Transverse colon (tissue), 4 donors: ENCODE results near the gene MAN1C1. TPM values are rescaled to one million over a fixed set of nuclear protein-coding genes. Genes with fewer than 3 reads are reported as not detected.

ENCODE experiments used
- DNase-seq: peaks from one replicate; pipeline ENCODE4 v3.0.0-alpha.2; 2019
- H3K27ac ChIP-seq, 4 donors: fragments of 200-600 bp; sonication (generic); 2 replicates each; pipeline ENCODE4 v1.5.1; 2016 to 2018; ENCODE audit warnings: inconsistent platforms in 4 of 4
- H3K27me3 ChIP-seq: fragments of 200-600 bp; sonication (generic); 2 replicates; pipeline ENCODE4 v1.5.1; 2017; ENCODE audit warnings: inconsistent platforms
- H3K36me3 ChIP-seq, 4 donors: fragments of 200-600 bp; sonication (generic); 2 replicates each; pipeline ENCODE4 v1.5.1; 2017 to 2019; ENCODE audit warnings: inconsistent platforms in 4 of 4
- H3K4me1 ChIP-seq, 4 donors: fragments of 200-600 bp; sonication (generic); 2 replicates each; pipeline ENCODE4 v1.5.1; 2017 to 2020; ENCODE audit warnings: inconsistent platforms in 4 of 4
- H3K4me3 ChIP-seq, 4 donors: fragments of 200-600 bp; sonication (generic); 1 replicate in 1 of 4; 2 replicates in 3 of 4; pipeline versions ENCODE4 v1.5.1 to v1.6.1; 2017 to 2019; ENCODE audit warnings: inconsistent platforms in 4 of 4
- H3K9me3 ChIP-seq, 2 donors: fragments of 200-600 bp; sonication (generic); 2 replicates each; pipeline ENCODE4 v1.5.1; 2017 to 2019; ENCODE audit warnings: inconsistent platforms in 2 of 2
- EP300 ChIP-seq: sonication (generic); formaldehyde crosslinking; IDR thresholded peaks from one replicate; pipeline ENCODE4 v1.6.1; 2017; ENCODE audit warnings: antibody characterized with exemption, low read depth
- POLR2A ChIP-seq: fragments of 450-650 bp; IDR thresholded peaks from one replicate; pipeline ENCODE4 v1.6.1; 2016; ENCODE audit warnings: antibody characterized with exemption, mild to moderate bottlenecking, moderate library complexity
- POLR2AphosphoS5 ChIP-seq, 3 donors: sonication (generic); formaldehyde crosslinking; IDR thresholded peaks; one replicate each; pipeline ENCODE4 v1.6.1; 2016; ENCODE audit warnings: antibody characterized with exemption in 3 of 3
- WGBS, 2 donors: methylation state at CpG; one replicate each; pipeline ENCODE4 v1.1.5; 2018; ENCODE audit warnings: low coverage in 1 of 2; 5-methylcytosine and 5-hydroxymethylcytosine counted together
- in situ Hi-C, 4 donors: fragments of 200-750 bp; cut with MboI; loops; one replicate each; pipeline versions ENCODE4 v1.15.0 to v1.15.1; 2017; ENCODE audit warnings: low sequenced_read_pairs in 3 of 4, low pct_ligation_motif_present in 1 of 4, low pct_unique_long_range_greater_than_20kb in 1 of 4
- intact Hi-C: fragments of 100-400 bp; cut with DNase I; formaldehyde crosslinking; loops from one replicate; pipeline ENCODE4 v1.15.1; 2023; ENCODE audit warnings: low total_unique reads
- total RNA-seq, 4 donors: library from RNA; depleted of rRNA; stranded (reverse); fragments of >200 nt; gene quantifications; one replicate each; pipeline ENCODE4 v1.1.0, GENCODE V29; 2016
- TF ChIP-seq, protein P1 (sequence below), 5 experiments: fragments of 200-600 bp in 3 of 5; fragments of 450-650 bp in 2 of 5; sonication (generic) in 3 of 5; IDR thresholded peaks; 1 replicate in 2 of 5; 2 replicates in 3 of 5; pipeline ENCODE4 v1.5.1; 2016 to 2017; ENCODE audit warnings: antibody characterized with exemption in 5 of 5, inconsistent platforms in 3 of 5, mild to moderate bottlenecking in 2 of 5, moderate library complexity in 1 of 5

MAN1C1 gene
- total RNA-seq, 4 donors from 2014 or later: 2.4 to 6.8 (median 4.3) TPM

DNA sequence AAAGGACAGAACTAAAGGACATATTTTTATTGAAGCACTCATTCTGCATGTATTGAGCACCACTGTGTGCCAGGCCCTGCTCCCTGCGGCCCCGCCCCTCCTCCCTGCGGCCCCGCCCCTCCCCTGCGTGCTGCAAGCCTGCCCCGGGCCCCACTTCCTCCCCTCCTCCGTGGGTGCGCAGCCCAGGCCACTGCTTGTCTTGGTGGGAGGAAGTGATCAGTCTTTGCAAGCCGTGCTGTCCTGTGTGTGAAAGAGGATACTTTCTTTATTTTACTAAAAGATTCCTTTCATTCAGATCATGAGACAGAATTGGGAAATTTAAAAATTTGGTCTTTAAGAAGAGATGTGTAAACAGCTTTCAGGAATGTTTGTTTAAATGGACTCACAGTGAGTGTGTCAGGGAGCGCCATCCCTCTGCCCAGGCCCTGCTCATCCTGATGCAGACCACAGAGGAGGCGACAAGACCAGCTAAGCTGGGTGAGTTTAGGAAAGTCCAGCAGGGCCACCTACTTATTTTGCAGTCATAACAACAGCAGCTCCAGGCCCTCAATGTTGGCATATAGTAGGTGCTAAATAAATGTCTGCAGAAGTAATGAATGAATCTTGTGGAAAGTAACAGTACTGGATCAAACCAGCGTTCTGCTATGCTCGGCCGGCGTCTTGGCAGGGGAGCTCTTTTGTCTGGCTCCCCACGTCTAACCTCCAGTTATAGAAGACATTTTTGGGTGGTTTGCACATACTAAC is 95.1 kb downstream of the MAN1C1 start:
- peaks cover 0 to 22% (median 3%) of the 10 kb centered on the region in 4 donors for H3K4me1 ChIP-seq
- TF ChIP-seq POLR2A (no peak), EP300 (no peak), POLR2AphosphoS5 (IDR thresholded peaks at IDR 0.05) (no peak)
- TF ChIP-seq, protein P1, sequence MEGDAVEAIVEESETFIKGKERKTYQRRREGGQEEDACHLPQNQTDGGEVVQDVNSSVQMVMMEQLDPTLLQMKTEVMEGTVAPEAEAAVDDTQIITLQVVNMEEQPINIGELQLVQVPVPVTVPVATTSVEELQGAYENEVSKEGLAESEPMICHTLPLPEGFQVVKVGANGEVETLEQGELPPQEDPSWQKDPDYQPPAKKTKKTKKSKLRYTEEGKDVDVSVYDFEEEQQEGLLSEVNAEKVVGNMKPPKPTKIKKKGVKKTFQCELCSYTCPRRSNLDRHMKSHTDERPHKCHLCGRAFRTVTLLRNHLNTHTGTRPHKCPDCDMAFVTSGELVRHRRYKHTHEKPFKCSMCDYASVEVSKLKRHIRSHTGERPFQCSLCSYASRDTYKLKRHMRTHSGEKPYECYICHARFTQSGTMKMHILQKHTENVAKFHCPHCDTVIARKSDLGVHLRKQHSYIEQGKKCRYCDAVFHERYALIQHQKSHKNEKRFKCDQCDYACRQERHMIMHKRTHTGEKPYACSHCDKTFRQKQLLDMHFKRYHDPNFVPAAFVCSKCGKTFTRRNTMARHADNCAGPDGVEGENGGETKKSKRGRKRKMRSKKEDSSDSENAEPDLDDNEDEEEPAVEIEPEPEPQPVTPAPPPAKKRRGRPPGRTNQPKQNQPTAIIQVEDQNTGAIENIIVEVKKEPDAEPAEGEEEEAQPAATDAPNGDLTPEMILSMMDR (IDR thresholded peaks at IDR 0.05): no peak
- H3K27me3 ChIP-seq: no peaks in the 10 kb centered on the region
- H3K27ac ChIP-seq: peak overlapping the region in 1 of 4 donors; percentile 7
- no peaks in the 10 kb centered on the region for H3K9me3 ChIP-seq
- 51 to 56% methylated on average over 5 to 16 of the region's 16 CpGs for WGBS, 2 donors
- H3K4me3 ChIP-seq: no peak overlapping the region
- H3K36me3 ChIP-seq: no peaks in the 10 kb centered on the region
- intact Hi-C loops: no loop called here
- in situ Hi-C loops: no loop called here
- no peak for DNase-seq

DNA sequence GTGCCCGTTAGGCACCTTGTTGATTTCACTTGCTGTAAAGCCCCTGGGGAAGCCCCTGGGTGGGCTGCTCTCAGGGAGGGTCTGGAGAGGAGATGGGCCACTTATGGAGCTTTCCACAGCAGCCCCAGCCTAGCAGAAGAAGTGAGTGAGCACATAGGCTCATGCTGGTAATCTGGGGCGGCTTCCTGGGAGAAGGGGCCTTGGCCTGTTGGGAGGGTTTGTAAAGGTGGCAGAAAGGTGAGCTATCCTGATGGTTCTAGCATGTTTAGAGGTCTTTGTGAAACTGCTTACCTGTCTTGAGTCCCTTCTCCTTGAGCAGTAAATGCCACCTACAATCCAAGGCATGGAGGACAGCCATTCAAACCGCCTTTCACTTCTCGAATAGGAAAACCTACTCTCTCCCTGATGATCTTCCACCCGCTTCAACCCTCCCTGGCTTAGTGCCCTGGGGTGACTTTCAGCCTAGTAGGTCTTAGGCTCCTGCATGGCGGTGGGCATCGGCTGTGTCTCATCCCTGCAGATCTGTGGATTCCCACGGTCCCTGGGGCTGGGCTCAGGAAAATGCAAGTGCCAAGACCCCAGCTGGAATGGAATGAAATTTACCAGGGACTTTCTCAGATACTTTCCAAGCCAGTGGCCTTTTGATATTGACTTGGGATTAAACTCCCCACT is 95.8 kb downstream of the MAN1C1 start:
- Histone ChIP-seq H3K4me1 (peaks cover 0 to 22% (median 3%) of the 10 kb centered on the region in 4 donors), H3K4me3 (no peak overlapping the region), H3K27ac (peak overlapping the region in 1 of 4 donors; percentile 7), H3K27me3 (no peaks in the 10 kb centered on the region), H3K9me3 (no peaks in the 10 kb centered on the region), H3K36me3 (no peaks in the 10 kb centered on the region)
- WGBS, 2 donors: 92 to 100% methylated on average over 4 to 8 of the region's 8 CpGs
- DNase-seq: no peak
- TF ChIP-seq EP300: no peak
- no peak for TF ChIP-seq POLR2A
- in situ Hi-C loops: no loop called here
- intact Hi-C loops: no loop called here

DNA sequence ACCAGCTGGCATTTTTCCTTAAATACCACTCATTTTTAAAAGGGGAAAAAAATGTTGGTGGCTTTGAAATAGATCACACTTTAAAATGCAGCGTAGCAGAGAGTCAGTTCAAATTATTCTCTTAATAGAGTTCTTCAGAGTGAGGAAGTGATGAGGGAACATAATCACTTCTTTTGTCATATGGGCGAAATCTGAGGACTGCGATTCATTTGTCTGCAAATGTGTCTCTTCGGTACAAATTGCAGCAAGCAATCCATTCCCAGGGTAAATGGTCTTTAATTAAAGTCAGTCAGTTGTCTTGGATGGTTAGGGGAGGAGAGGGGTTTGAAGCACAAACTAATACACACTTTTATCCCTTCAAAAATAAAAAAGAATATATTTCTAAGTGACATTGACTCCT is 97.4 kb downstream of the MAN1C1 start:
- no peak overlapping the region for H3K27ac ChIP-seq
- TF ChIP-seq EP300 (no peak), POLR2A (no peak), POLR2AphosphoS5 (IDR thresholded peaks at IDR 0.05) (no peak)
- TF ChIP-seq, protein P1 (IDR thresholded peaks at IDR 0.05): no peak

DNA sequence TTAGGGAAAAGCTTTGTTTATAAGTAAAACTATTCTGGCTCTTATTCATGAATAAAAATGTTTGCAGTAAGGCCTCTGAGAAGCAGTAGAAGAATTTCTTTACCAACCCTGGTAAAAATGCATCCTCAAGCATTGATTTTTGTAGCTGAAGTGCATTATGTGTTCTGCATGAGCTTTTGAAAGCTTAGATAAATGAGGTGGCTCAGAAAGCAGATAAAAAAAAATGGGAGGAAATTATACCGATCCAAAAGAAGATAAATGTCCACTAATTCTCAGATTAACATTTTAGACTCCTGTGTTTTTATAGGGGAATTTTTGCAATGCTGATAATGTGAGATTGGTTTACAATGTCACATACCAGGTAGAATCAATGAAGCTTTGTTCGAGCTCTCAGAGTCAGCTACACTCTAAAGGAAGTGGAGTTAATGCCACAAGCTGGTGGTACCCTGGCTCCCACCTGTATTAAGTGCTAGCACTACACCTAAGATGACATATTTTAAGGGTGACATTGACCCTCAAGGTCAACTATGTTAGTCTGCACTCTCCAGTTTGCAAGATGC is 97.9 kb downstream of the MAN1C1 start:
- Histone ChIP-seq H3K27ac (no peak overlapping the region), H3K4me3 (no peak overlapping the region), H3K9me3 (no peaks in the 10 kb centered on the region), H3K36me3 (no peaks in the 10 kb centered on the region), H3K27me3 (no peaks in the 10 kb centered on the region), H3K4me1 (peaks cover 0 to 14% (median 3%) of the 10 kb centered on the region in 4 donors)
- 49 to 75% methylated on average over 2 of the region's 2 CpGs for WGBS, 2 donors
- DNase-seq: no peak
- in situ Hi-C loops: no loop called here
- intact Hi-C loops: no loop called here
- no peak for TF ChIP-seq POLR2A
- TF ChIP-seq POLR2AphosphoS5 (IDR thresholded peaks at IDR 0.05): no peak
- TF ChIP-seq, protein P1 (IDR thresholded peaks at IDR 0.05): no peak
- TF ChIP-seq EP300: no peak

More for the DNA sequence above, 97.4 kb downstream of the MAN1C1 start:
- Histone ChIP-seq H3K4me1 (peaks cover 0 to 14% (median 3%) of the 10 kb centered on the region in 4 donors), H3K36me3 (no peaks in the 10 kb centered on the region), H3K9me3 (no peaks in the 10 kb centered on the region), H3K4me3 (no peak overlapping the region), H3K27me3 (no peaks in the 10 kb centered on the region)
- no peak for DNase-seq
- intact Hi-C loops (no loop called here), in situ Hi-C loops (no loop called here)
- 87 to 88% methylated on average over 4 of the region's 4 CpGs for WGBS, 2 donors
